LNCAP (cell line): ENCODE data around the gene FAM20C.

Source experiments
- CTCF ChIP-seq: fragments of 450-650 bp; IDR thresholded peaks from 2 replicates; pipeline ENCODE4 v1.5.1; 2017; ENCODE audit warnings: mild to moderate bottlenecking

Gene FAM20C

DNA sequence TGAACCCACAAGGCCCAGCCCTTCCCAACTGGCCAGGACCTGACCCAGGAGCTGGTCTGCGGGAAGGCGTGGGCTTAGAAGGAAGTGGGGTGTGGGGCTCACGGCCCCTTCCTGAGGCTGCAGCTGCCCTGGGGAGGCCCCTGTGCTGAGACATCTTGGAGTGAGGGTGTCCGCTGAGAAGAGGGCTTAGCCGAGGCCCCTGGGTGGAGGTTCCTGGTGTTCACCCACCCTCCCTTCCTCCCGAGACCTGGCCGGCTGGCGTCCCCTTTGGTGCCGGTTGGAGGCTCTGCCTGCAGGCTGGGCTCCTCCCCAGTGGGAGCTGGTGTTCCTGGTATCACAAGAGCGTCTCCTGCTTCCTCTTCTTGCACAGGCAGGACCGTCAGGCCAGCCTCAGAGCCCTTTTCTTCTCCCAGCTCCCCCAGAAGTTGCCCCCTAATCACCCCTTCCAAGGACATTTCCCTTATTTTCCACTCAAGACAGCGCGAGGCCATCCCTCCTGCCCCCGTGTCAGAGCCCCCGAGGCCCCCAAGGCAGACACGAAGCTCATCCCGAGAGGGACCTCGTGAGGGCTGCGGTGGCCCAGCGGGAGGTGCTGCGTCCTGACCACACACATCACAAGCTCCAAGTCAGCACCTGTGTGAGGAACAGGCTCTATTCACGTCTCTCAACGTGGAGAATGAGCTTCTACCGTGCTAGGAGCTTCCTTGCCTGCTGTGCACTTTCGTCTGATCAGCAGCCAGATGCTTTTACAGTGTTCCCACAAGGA is 25.1 kb upstream of the FAM20C start:
- no peak for TF ChIP-seq CTCF

GRCh38 chr7:167976-168791 is 24.2 kb upstream of the FAM20C start:
- TF ChIP-seq CTCF: no peak

DNA sequence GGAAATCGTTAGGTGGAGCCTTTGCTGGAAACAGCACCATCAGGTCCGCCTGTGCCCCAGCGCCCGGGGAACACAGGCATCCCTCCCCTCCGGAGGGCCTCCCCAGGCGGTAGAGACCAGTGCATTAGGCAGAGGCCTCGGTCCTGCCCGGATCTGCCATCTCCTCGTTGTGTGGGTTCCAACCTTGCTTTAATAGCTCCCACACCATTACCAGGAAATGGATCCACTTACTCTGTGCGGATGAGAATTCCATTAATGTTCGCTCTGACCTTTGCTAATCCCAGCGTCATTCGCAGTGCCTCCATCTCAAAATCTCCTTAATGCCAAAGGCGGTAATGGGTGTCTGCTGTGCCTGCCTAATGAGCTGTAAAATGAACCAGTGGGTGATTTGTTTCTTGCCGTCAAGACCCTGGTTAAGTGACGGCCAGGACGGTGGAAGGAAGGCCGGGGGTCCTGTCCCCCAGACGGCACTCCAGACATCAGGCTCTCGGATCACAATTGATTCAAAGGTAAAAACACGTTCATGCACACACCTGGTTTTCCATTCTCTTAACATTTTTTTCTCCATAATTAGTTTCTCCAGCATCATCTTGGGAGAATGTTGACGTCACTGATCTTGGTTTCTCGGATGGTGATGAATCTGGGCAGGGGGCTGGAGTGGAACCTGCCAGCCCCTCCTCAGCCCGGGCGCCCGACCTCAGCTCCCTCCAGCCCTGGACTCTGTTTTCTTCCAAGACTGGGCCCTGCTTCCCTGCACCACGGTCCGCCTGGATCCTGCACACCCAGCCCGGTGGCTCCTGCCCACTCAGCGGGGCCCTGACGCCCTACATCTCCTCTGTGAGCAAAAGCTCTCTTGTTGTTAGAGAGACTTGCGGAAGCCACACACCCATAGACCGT is 22.8 kb upstream of the FAM20C start:
- no peak for TF ChIP-seq CTCF

GRCh38 chr7:170551-171363 is 21.6 kb upstream of the FAM20C start:
- no peak for TF ChIP-seq CTCF

DNA sequence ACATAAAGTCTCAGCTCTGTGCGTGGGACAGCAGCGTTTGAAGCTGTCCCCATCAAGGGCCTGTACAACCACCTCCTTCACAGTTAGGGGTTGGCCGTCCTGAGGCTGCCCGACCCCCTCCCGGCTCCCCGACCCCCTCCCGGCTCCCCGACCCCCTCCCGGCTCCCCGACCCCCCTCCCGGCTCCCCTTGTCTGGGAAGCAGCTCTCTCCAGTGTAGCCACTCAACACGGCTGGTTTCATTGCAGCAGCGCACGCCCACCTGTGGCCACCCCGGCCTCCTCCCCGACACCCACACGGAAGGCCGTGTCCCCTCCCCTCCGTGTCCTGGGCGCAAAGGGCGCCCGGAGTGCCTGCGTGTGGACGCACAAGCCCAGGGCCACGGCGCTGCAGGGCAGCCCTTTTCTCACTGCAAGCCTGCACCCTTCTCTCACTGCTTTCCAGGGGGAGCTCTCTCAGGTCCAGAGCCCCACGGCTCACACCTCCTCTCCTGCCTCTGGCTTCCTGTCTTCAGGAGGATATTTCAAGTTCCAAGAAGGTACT is 20.9 kb upstream of the FAM20C start:
- TF ChIP-seq CTCF: no peak

DNA sequence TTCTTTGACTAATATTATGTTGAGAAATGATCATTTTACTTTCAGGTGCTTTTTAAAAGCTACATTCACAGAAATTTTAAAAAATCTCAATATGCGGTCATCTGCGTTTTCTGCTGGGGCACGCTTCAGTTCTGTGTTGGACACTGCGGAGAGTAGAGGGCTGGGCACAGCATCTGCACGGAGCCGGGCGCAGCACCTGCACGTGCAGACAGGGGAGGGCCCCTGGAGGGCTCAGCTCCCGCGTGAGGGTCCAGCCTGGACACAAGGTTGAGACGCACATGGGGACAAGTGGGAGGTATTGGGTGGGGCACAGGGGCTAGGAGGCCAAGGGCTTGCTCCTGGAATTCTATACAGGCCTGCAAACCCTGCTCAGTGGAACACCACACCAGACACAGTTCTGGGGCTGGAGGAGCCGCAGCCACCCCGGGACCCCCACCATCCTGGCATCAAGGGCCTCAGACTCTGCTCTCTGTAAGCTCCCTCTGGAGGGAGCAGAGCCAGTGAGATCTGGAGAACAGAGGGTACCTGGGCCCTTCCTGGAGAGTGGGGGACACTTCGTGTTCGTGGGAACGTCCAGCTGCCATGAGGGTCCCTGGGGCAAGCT is 20.4 kb upstream of the FAM20C start:
- no peak for TF ChIP-seq CTCF
